DOHH2 (cell line): ENCODE measurements around the gene FLVCR1.

Source experiments
- H3F3A ChIP-seq: fragments of 200-600 bp; sonication (generic), shearing (Covaris generic); 2 replicates; pipeline ENCODE4 v1.6.0; 2016; ENCODE audit warnings: antibody characterized with exemption, mild to moderate bottlenecking; ENCODE audit not compliant: control insufficient read depth, insufficient read depth
- H3K27ac ChIP-seq: fragments of 200-600 bp; sonication (generic); 2 replicates; pipeline ENCODE4 v1.5.1; 2014; ENCODE audit warnings: low read depth, mild to moderate bottlenecking, low read length, moderate library complexity
- H3K27me3 ChIP-seq: fragments of 200-600 bp; sonication (generic); 2 replicates; pipeline ENCODE4 v1.6.1; 2014; ENCODE audit warnings: mild to moderate bottlenecking, low read length, mixed read lengths; ENCODE audit not compliant: control insufficient read depth
- H3K36me3 ChIP-seq: fragments of 200-600 bp; sonication (generic); 2 replicates; pipeline ENCODE4 v1.6.1; 2014; ENCODE audit warnings: mild to moderate bottlenecking, low read length, moderate library complexity, mixed read lengths; ENCODE audit not compliant: control insufficient read depth
- H3K4me1 ChIP-seq: fragments of 200-600 bp; sonication (generic); 2 replicates; pipeline ENCODE4 v1.6.1; 2014; ENCODE audit warnings: mild to moderate bottlenecking, low read length, mixed read lengths; ENCODE audit not compliant: control insufficient read depth
- H3K4me2 ChIP-seq: fragments of 200-600 bp; sonication (generic); 2 replicates; pipeline ENCODE4 v1.6.0; 2014; ENCODE audit warnings: mild to moderate bottlenecking, low read length, moderate library complexity
- H3K4me3 ChIP-seq: fragments of 200-600 bp; sonication (generic); 2 replicates; pipeline ENCODE4 v1.5.1; 2014; ENCODE audit warnings: mild to moderate bottlenecking, low read length, mixed read lengths
- H3K79me2 ChIP-seq: fragments of 200-600 bp; sonication (generic); 2 replicates; pipeline ENCODE4 v1.6.1; 2014; ENCODE audit warnings: mild to moderate bottlenecking, low read length, mixed read lengths; ENCODE audit not compliant: control insufficient read depth
- H3K9me2 ChIP-seq: fragments of 200-600 bp; sonication (generic); replicated peaks from 2 replicates; pipeline ENCODE4 v1.6.1; 2014; ENCODE audit warnings: mild to moderate bottlenecking, low read length, mixed read lengths; ENCODE audit not compliant: control insufficient read depth
- H3K9me3 ChIP-seq: fragments of 200-600 bp; sonication (generic); 2 replicates; pipeline ENCODE4 v1.6.1; 2014; ENCODE audit warnings: antibody characterized with exemption, low read length, mixed read lengths; ENCODE audit not compliant: control insufficient read depth, insufficient read depth
- H4K20me1 ChIP-seq: fragments of 200-600 bp; sonication (generic); 2 replicates; pipeline ENCODE4 v1.6.0; 2014; ENCODE audit warnings: low read depth, mild to moderate bottlenecking, antibody characterized with exemption, low read length, moderate library complexity; ENCODE audit not compliant: control insufficient read depth, insufficient read depth
- CTCF ChIP-seq: fragments of 200-600 bp; sonication (generic); IDR thresholded peaks from one replicate; pipeline ENCODE4 v1.5.1; 2014; ENCODE audit warnings: antibody characterized with exemption, mild to moderate bottlenecking, low read depth, low read length; ENCODE audit not compliant: poor library complexity, severe bottlenecking
- EZH2phosphoT487 ChIP-seq: fragments of 200-600 bp; sonication (generic); IDR thresholded peaks from 2 replicates; pipeline ENCODE4 v1.6.1; 2017; ENCODE audit warnings: borderline replicate concordance, mild to moderate bottlenecking, antibody characterized with exemption, low read length, moderate library complexity, mixed read lengths

The FLVCR1 gene

DNA sequence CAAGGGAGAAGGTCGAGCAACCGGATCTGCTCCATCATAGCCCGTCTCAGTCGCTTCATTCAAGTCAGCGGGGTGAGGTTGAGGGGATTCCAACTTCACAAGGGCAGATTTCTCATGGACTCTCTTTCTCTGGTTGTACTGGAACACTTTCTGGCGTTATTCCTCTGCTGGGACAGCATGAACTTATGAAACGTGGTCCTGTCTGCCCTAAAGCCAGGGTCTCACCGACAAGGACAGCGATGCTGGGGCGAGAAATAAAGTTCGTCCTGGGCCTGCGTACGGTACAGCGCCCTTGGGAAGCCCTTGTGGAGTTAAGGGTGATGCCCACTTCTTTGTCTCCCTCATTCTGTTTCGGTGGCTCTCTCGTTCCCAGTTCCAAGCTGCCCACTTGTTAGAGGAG lies 1.3 kb upstream of the FLVCR1 start:
- Histone ChIP-seq H4K20me1 (no peaks in the 10 kb centered on the region), H3K27me3 (no peaks in the 10 kb centered on the region)

DNA sequence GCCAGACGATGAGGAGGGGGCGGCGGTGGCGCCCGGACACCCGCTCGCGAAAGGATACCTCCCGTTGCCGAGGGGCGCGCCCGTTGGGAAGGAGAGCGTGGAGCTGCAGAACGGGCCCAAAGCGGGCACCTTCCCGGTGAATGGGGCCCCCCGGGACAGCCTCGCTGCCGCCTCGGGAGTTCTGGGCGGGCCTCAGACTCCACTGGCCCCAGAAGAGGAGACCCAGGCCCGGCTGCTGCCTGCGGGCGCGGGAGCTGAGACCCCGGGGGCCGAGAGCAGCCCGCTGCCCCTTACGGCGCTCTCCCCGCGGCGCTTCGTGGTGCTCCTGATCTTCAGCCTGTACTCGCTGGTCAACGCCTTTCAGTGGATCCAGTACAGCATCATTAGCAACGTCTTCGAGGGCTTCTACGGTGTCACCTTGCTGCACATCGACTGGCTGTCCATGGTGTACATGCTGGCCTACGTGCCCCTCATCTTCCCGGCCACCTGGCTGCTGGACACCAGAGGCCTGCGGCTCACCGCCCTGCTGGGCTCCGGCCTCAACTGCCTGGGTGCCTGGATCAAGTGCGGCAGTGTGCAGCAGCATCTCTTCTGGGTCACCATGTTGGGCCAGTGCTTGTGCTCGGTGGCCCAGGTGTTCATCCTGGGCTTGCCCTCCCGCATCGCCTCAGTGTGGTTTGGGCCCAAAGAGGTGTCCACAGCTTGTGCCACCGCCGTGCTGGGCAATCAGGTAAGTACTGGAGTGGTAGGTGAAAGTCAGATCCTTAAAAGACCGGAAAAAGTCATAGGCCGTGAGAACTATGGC lies 588 bp downstream of the FLVCR1 start:
- H3F3A ChIP-seq, result no peaks in the 10 kb centered on the region
- TF ChIP-seq CTCF, result no peak
- no peak for TF ChIP-seq EZH2phosphoT487
- peak overlapping the region; percentile 91 for H3K4me2 ChIP-seq
- peak overlapping the region; percentile 65 for H3K27ac ChIP-seq
- H3K36me3 ChIP-seq, result peaks cover 39% of the 10 kb centered on the region
- no peaks in the 10 kb centered on the region for H3K9me3 ChIP-seq
- H3K79me2 ChIP-seq, result peaks cover 80% of the 10 kb centered on the region
- peaks cover 40% of the 10 kb centered on the region for H3K4me1 ChIP-seq
- H4K20me1 ChIP-seq, result peaks cover 9% of the 10 kb centered on the region; the same call in 1 of the 2 replicates
- no peaks in the 10 kb centered on the region for H3K27me3 ChIP-seq
- H3K4me3 ChIP-seq, result peak overlapping the region; percentile 92
- H3K9me2 ChIP-seq, result no peaks in the 10 kb centered on the region

More for the DNA sequence above, 1.3 kb upstream of the FLVCR1 start:
- Histone ChIP-seq H3K4me2 (peak overlapping the region; percentile 91), H3F3A (no peaks in the 10 kb centered on the region), H3K9me2 (no peaks in the 10 kb centered on the region), H3K4me3 (peak overlapping the region; percentile 92), H3K27ac (no peak overlapping the region), H3K4me1 (peaks cover 26% of the 10 kb centered on the region), H3K36me3 (peaks cover 23% of the 10 kb centered on the region), H3K9me3 (no peaks in the 10 kb centered on the region), H3K79me2 (peaks cover 61% of the 10 kb centered on the region)
- TF ChIP-seq EZH2phosphoT487, result no peak
- no peak for TF ChIP-seq CTCF

- H3K9me2 ChIP-seq, result no peaks in the 10 kb centered on the region
- H3K4me2 ChIP-seq, result peak overlapping the region; percentile 91
- H4K20me1 ChIP-seq, result peaks cover 9% of the 10 kb centered on the region; the same call in 1 of the 2 replicates
- no peaks in the 10 kb centered on the region for H3K9me3 ChIP-seq
- H3K79me2 ChIP-seq, result peaks cover 83% of the 10 kb centered on the region
- no peaks in the 10 kb centered on the region for H3K27me3 ChIP-seq
- H3K36me3 ChIP-seq, result peaks cover 55% of the 10 kb centered on the region
- H3K4me3 ChIP-seq, result peak overlapping the region; percentile 92
- H3K27ac ChIP-seq, result no peak overlapping the region
- H3F3A ChIP-seq, result 0 out of 2 replicates have a peak, but pooled peaks cover 2% of the 10 kb centered on the region
- peaks cover 43% of the 10 kb centered on the region for H3K4me1 ChIP-seq
- TF ChIP-seq EZH2phosphoT487 (no peak), CTCF (no peak)
Measured at GRCh38 chr1:212860713-212861581, 2.9 kb downstream of the FLVCR1 start.
